HL-60 (cell line): Measurements from ENCODE around the gene SMYD1.

Experiments used
- DNase-seq, 2 experiments: peaks; one replicate each; pipeline ENCODE4 v3.0.0-alpha.2; 2010 to 2020; ENCODE audit warnings: low read depth in 1 of 2, low spot score in 1 of 2
- H3K27ac ChIP-seq: fragments of 250-450 bp; sonication (Bioruptor Pico); replicated peaks from 2 replicates; pipeline ENCODE4 v1.5.1; 2020; ENCODE audit warnings: mild to moderate bottlenecking, moderate library complexity
- H3K27me3 ChIP-seq: fragments of 250-450 bp; sonication (Bioruptor Pico); 2 replicates; pipeline ENCODE4 v1.5.1; 2021; ENCODE audit warnings: mild to moderate bottlenecking, moderate library complexity; ENCODE audit not compliant: insufficient read depth, poor library complexity, severe bottlenecking
- H3K4me3 ChIP-seq: replicated peaks from 2 replicates; pipeline ENCODE4 v1.5.1; 2011; ENCODE audit warnings: mild to moderate bottlenecking, control low read depth, low read length; ENCODE audit not compliant: insufficient read depth
- CTCF ChIP-seq: IDR thresholded peaks from one replicate; pipeline ENCODE4 v1.5.1; 2011; ENCODE audit warnings: low read length, control low read depth, inconsistent platforms; ENCODE audit not compliant: insufficient read depth
- GABPA ChIP-seq: IDR thresholded peaks from 2 replicates; pipeline ENCODE4 v1.6.1; 2012; ENCODE audit warnings: low read depth
- POLR2AphosphoS5 ChIP-seq: IDR thresholded peaks from 2 replicates; pipeline ENCODE4 v1.6.1; 2012; ENCODE audit warnings: low read depth
- REST ChIP-seq: IDR thresholded peaks from 2 replicates; pipeline ENCODE4 v1.6.1; 2012; ENCODE audit warnings: low read depth; ENCODE audit not compliant: insufficient replicate concordance
- SPI1 ChIP-seq: IDR thresholded peaks from 2 replicates; pipeline ENCODE4 v1.6.1; 2012; ENCODE audit warnings: low read depth, mild to moderate bottlenecking, borderline replicate concordance

The SMYD1 gene

GRCh38 chr2:88098558-88098900 is 30.9 kb downstream of the SMYD1 start:
- no peak for DNase-seq
- TF ChIP-seq SPI1 (no peak), CTCF (no peak), POLR2AphosphoS5 (no peak), GABPA (no peak), REST (no peak)
- H3K27me3 ChIP-seq, result no peaks in the 10 kb centered on the region

DNA sequence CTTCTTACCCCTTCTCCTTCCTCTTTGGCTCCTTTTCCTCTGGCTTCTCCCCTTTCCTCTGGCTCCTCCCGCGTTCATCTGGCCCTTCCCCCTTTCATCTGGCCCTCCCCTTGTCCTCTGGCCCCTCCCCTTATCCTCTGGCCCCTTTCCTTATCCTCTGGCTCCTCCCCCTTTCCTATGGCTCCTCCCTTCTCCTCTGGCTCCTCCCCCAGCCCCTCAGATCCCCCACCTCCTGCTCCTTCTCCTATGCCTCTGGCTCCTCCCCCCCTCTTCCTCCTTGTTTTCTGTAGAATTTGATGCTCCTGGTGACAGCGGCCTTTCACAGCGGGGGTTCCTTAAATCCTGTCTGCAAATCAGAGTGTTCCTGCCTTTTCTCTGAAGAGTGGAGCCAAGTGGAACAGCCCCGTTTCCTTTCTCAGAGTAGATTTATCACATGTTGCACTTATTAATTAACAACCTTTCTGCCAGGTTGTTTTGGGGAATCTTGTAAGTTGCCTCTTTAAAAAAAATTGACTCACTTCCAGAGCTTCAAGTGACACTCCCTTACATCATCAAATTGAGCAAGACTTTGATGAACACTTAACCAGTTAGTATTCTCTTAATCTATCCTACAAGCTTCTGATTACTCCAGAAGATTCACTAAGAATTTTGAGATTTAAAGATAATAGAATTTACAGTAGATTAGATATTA is 32.3 kb downstream of the SMYD1 start:
- DNase-seq, result peak in 1 of 2 experiments; percentile 38
- Histone ChIP-seq H3K4me3 (no peak overlapping the region), H3K27me3 (no peaks in the 10 kb centered on the region), H3K27ac (no peak overlapping the region)
- no peak for TF ChIP-seq GABPA
- TF ChIP-seq CTCF, result no peak
- TF ChIP-seq SPI1, result no peak
- no peak for TF ChIP-seq REST
- no peak for TF ChIP-seq POLR2AphosphoS5

More at GRCh38 chr2:88098558-88098900, 30.9 kb downstream of the SMYD1 start:
- H3K27ac ChIP-seq, result no peak overlapping the region
- no peak overlapping the region for H3K4me3 ChIP-seq

DNA sequence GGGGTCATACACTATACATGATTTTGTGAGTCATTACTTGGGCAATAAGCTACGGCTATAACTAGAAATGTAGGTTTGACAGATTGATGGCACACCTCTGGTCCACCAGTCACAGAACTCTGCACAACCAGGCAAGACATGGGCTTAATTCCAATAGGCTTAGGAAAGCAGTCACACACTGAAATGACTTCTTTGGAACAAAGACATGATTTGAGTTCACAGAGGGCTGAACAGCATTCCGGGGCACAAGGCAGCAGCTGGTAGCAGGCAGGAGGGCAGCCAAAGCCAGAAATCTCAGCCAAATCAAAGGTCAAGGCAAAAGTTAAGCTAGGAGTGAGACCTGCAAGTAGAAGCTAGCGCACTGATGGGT is 32.8 kb downstream of the SMYD1 start:
- no peak for DNase-seq
- no peaks in the 10 kb centered on the region for H3K27me3 ChIP-seq
- no peak overlapping the region for H3K27ac ChIP-seq
- H3K4me3 ChIP-seq, result no peak overlapping the region
- TF ChIP-seq GABPA (no peak), POLR2AphosphoS5 (no peak)

DNA sequence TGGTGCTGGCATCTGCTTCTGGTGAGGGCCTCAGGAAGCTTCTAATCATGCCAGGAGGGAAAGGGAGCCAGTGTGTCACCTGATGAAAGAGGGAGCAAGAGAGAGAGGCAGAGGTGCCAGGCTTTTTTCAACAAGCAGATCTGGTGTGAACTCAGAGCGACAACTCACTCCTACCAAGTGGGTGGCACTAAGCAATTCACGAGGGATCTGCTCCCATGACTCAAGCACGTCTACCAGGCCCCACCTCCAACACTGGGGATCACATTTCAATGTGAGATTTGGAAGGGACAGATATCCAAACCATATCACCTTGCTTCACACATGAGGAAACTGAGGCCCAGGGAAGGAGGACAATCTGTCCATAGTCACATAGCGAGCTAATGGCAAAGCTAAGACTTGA is 41.2 kb downstream of the SMYD1 start:
- no peaks in the 10 kb centered on the region for H3K27me3 ChIP-seq
- DNase-seq, result no peak
- TF ChIP-seq POLR2AphosphoS5 (no peak), REST (no peak)

More for the DNA sequence above, 41.2 kb downstream of the SMYD1 start:
- H3K4me3 ChIP-seq, result no peak overlapping the region
- no peak overlapping the region for H3K27ac ChIP-seq
